D721Med (cell line): ENCODE results near the gene TMEM132A.

Experiments used
- DNase-seq: peaks from one replicate; pipeline ENCODE4 v3.0.0; 2011; ENCODE audit warnings: low spot score; ENCODE audit not compliant: insufficient read length
- FAIRE-seq: peaks from 2 replicates; lab custom pipeline; 2011; peaks lifted over from hg19 to GRCh38; lab: Jason Lieb, UNC
- CTCF ChIP-seq: IDR thresholded peaks from 2 replicates; pipeline ENCODE4 v1.5.1; 2012; ENCODE audit warnings: mild to moderate bottlenecking, control low read depth; ENCODE audit not compliant: insufficient read depth; ENCODE audit errors: missing control alignments

Gene TMEM132A

GRCh38 chr11:60938500-60938899 lies 14.2 kb downstream of the TMEM132A start:
- TF ChIP-seq CTCF = no peak
- FAIRE-seq (no peak), DNase-seq (no peak)

- no peak for FAIRE-seq
- no peak for TF ChIP-seq CTCF
- DNase-seq = no peak
Observed at GRCh38 chr11:60939301-60939700, 15.0 kb downstream of the TMEM132A start.

- TF ChIP-seq CTCF = no peak
- DNase-seq = no peak
- FAIRE-seq = no peak
Observed at GRCh38 chr11:60939855-60940254, 15.6 kb downstream of the TMEM132A start.

GRCh38 chr11:60941371-60942119 lies 17.3 kb downstream of the TMEM132A start:
- DNase-seq = no peak
- no peak for TF ChIP-seq CTCF
- no peak for FAIRE-seq

- TF ChIP-seq CTCF = no peak
- no peak for DNase-seq
- no peak for FAIRE-seq
Observed at GRCh38 chr11:60942219-60942618, 18.0 kb downstream of the TMEM132A start.

- TF ChIP-seq CTCF = no peak
- DNase-seq (no peak), FAIRE-seq (no peak)
Observed at GRCh38 chr11:60942970-60943565, 18.8 kb downstream of the TMEM132A start.
